T47D (cell line): ENCODE results near the gene CAMK2G.

ENCODE experiments used
- DNase-seq, 2 experiments: peaks; one replicate each; pipeline versions ENCODE4 v3.0.0 to v3.0.0-alpha.2; 2011 to 2012; ENCODE audit warnings: low read depth in 1 of 2, low spot score in 1 of 2
- JUND ChIP-seq: IDR thresholded peaks from 2 replicates; pipeline ENCODE4 v1.6.1; 2012; ENCODE audit warnings: low read depth
- in situ Hi-C: cut with HindIII; loops from 2 replicates; pipeline ENCODE4 v1.10.0; 2016; ENCODE audit warnings: low sequenced_read_pairs, low pct_unique_long_range_greater_than_20kb

Gene CAMK2G

DNA sequence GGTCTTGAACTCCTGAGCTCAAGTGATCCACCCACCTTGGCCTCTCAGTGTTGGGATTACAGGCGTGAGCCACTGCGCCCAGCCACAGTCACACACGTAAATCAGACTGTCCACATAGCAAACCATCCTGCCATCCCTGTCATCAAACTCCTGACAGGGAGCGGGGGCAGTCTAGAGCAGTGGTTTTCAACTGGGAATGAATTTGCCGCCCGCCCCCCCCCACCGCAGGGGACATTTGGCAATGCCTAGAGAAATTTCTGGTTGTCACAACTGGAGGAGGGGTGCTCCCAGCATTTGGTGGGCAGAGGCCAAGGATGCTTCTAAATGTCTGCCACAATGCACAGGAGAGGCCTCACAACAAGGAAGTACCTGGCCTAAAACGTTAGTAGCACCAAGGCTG, 24.1 kb downstream of the CAMK2G start:
- in situ Hi-C loops = no loop called here
- no peak for TF ChIP-seq JUND
- DNase-seq = no peak

DNA sequence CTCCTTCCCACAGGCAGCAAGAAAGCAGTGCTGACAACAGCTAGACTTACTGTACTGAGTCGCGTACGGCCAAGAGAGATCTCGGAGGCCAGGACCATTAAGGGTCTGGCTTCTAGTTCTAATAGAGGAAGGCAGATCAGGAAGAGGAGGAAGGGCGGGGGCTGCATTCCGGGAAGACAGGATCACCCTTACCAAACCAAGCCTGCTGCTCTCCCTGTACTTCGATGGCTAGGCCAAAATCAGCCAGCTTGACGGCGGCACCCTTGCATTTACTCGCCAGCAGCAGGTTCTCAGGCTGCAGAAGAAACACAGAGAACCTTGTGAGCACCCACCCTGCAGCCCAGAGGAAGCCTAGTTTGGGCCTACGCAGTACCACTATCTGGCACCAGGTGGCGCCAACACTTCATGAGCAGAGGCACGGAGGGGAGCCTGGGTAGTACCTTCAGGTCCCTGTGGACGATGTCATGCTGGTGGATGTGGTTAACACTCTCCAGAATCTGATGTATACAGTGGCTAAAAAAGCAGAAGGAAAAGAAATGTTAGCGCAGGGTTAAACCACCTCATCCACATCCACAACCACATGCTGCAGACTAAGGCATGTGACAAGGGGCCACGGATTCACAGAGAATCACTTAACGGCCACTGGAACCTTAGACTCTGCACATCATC, 25.4 kb downstream of the CAMK2G start:
- DNase-seq = peak; percentile 86 to 93
- in situ Hi-C loops = no loop called here
- TF ChIP-seq JUND = no peak

DNA sequence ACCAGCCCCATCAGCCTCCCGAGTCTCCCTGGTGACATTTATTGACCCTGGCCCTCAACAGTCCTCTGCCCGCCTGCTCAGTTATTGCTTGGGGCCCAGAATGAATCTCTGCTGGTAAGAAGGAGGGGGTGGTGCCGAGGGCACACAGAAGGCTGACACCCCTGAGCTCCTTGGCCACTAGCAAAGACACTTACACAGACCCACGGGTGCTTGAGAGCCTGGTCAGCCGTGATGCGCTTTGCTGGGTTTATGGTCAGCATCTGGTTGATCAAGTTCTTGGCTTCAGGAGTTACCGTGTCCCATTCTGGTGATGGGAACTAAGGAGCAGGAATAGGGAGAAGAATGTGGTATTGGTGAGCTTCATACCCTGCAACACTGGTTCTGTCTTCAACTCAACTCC, 27.3 kb downstream of the CAMK2G start:
- in situ Hi-C loops = no loop called here
- TF ChIP-seq JUND = no peak
- DNase-seq = no peak

- in situ Hi-C loops = no loop called here
- DNase-seq = no peak
- TF ChIP-seq JUND = no peak
These were observed 31.1 kb downstream of the CAMK2G start for GRCh38 chr10:73843261-73843660.

GRCh38 chr10:73842349-73842748, 32.0 kb downstream of the CAMK2G start:
- DNase-seq = no peak
- in situ Hi-C loops = no loop called here
- no peak for TF ChIP-seq JUND

GRCh38 chr10:73841526-73842285, 32.6 kb downstream of the CAMK2G start:
- in situ Hi-C loops = no loop called here
- TF ChIP-seq JUND = no peak
- DNase-seq = no peak

DNA sequence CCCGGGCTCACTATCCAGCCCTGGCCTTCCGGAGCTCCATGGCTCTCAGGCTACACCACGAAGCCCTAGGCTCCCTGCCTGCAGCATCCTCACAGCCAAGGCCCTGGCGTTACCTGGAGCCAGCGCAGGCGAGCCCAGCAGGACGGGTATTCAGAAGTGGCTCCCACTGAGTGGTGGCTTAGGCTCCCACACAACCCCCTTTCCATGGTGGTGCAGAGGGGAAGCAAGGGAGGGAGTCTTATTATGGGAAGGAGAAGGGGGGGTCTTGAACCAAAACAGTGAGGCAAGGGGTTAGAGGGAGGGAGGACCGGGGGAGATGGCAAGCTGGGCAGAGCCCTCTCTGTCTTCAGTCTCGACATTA, 33.3 kb downstream of the CAMK2G start:
- in situ Hi-C loops = no loop called here
- TF ChIP-seq JUND = no peak
- no peak for DNase-seq

- no peak for DNase-seq
- in situ Hi-C loops = no loop called here
- no peak for TF ChIP-seq JUND
These were observed 33.8 kb downstream of the CAMK2G start for GRCh38 chr10:73840403-73841060.

- DNase-seq = no peak
- TF ChIP-seq JUND = no peak
- in situ Hi-C loops = no loop called here
These were observed 34.3 kb downstream of the CAMK2G start for GRCh38 chr10:73840056-73840402.

DNA sequence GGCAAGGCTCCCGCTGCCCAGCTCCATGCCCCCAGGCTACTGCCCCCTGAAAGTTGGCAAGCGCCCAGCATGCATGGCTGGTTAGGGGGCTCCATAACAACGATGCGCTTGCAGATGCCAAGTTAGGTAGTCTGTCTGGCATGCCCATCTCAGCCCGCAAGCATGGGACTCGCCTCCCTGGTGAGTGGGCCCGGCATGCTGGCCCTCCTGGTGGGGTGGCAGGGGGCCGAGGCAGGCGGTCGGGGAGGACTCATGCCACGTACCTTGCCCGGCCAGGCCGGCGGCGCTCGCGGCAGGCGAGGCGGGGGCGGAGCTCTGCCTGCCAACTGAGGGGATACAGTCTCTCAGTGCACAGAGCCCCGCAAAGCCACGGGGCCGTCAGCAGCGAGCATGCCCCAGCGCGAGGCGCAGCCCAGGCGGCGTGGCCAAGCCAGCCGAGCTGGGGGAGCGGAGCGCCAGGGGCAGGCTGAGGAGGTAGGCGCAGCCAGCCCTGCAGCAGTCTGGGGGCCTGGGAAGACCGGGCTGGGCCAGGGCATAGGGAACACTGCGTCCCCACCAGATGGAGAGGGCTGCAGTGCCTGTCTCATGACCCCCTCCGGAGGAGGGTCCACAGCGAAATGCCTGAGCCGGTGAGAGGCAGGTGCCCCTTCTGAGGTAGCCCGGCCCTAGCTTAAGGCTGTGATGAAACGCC, 34.9 kb downstream of the CAMK2G start:
- TF ChIP-seq JUND = no peak
- no peak for DNase-seq
- in situ Hi-C loops = no loop called here

DNA sequence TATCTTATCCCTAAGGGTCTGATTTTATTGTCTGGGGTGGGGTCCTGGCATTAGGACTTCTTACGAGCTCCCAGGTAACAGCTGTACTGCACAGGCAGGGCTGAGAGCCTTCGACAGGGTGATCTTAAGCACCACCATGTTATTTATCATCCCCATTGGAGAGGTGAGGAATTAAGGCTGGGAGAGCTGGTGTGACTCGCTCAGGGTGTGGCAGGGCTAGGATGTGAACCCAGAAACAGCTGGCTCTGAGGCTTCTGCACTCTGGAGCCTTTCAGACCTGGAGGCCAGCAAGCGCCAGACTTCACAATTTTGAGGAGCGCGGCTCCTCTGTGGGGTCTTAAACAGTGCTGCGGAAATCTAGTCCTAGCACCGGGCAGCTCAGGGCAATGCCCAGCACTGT, 35.5 kb downstream of the CAMK2G start:
- in situ Hi-C loops = no loop called here
- DNase-seq = no peak
- no peak for TF ChIP-seq JUND

DNA sequence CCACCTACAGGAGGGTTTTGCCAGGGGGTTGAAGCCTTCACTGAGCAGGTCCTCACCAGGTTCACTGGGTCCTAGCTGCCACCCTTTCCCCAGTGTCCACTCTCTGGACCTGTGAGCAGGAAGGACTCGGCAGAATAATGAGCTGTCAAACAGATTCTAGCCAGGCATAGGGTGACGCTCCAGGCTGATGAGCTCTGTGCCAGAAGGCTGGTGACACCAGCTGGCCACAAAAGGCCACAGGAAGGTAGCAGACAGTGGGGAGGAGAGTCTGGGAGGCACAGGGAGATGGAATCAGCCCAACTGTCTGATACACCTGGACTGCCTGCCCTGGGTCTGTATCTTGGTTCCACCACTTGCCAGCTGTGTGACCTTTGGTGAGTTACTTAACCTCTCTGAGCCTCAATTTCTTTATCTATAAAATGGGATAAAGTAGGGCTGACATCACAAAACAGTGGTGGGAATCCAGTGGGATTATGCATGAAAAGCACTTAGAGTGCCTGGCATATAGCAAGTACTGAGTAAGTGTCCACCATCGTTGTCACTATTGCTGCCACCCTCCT, 36.3 kb downstream of the CAMK2G start:
- TF ChIP-seq JUND = no peak
- in situ Hi-C loops = no loop called here
- DNase-seq = no peak
